CD4-positive, alpha-beta T cell treated with Interleukin-4 for 4 hours (primary cell): ENCODE measurements around the gene GAREM1.
"Not testable (repeated sequence)": the region's sequence is repeated elsewhere in the genome, so short reads cannot be mapped to it uniquely, and the experiment has no call there.

Source experiments
- DNase-seq: peaks from one replicate; pipeline ENCODE4 v3.0.0-alpha.2; 2020

Gene GAREM1

DNA sequence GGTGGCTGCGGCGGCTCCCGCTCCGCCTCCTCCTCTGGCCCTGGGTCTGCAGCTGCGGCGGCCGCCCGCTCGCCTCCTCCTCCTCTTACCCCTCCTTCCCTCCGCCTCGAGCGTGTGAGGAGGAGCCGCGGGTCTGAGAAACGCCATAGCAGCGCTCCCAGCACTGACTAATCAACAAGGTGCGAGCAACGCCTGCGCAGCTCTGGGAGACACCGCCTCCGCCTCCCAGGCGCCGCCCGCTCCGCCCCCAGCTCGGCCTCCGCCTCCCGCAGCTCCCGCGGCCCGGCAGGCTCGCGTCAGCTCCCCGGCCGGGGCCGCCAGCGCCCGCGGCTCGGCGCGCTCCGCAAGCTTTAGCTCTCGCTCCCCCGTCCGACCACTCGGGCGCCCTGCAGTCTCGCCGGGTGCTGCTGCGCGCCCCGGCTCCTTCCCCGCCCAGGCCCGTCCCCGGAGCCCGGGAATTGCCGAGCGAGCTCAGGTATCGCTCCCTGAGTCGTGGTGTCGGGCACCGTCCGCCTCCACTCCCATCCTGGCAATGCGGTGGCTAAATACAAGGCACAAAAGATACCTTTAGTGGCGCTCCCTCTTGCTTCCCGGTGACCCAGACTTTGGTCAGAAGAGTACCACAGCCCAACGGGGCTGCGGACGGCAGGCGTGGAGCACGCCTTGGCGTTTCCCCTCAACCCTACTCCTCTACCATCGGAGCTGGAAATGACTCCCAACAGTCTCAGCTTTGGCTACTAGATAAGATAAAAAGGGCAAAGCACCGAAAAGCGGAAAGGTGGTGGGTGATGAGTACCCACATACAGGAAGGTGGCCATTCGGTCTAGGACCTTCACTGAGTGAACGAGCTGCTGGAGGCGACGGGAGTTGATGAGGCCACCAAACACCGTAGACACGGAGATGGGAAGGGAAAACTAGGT lies at the start of gene GAREM1:
TSS of gene GAREM1 (minus strand) at position 169 of the 920 bp plus-strand sequence. CDS start 454 bp downstream, outside the sequence.
- DNase-seq, result peak; percentile 78

DNA sequence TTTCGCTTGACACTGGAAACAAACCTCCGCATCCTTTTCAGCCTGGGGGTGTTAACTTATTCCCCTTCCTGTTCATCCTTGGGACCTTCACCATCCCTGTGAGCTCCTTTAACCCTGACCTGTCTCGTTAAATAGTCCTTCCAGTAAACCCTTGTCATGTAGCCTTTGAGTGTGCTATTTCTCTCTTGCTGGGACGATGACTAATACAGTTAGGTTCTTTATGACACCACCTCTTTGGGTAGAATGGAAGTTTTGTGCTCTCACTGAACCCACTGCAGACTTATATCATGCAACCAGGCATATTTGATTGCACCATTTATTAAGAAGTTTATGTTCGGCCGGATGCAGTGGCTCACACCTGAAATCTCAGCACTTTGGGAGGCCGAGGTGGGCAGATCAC lies 40.5 kb upstream of the GAREM1 start:
- no peak for DNase-seq

DNA sequence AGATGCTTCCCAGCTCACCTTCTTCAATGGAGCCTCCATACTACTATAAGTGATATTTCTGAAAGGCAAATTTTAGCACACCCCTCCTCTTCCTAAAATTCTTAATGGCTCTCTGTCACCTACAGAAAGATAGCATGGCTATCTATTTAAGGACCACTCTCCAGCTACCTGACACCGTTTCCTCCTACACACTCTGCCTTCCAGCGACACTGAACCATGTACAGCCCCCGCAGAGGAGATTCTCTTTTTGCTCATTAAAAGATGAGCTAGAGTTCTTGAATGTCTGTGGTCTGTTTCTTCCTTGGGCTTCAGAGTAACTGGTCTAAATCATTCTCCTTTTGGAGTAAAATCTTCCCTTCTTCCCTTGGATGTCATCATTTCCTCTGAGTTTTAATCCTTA lies 38.4 kb upstream of the GAREM1 start:
- no peak for DNase-seq

DNA sequence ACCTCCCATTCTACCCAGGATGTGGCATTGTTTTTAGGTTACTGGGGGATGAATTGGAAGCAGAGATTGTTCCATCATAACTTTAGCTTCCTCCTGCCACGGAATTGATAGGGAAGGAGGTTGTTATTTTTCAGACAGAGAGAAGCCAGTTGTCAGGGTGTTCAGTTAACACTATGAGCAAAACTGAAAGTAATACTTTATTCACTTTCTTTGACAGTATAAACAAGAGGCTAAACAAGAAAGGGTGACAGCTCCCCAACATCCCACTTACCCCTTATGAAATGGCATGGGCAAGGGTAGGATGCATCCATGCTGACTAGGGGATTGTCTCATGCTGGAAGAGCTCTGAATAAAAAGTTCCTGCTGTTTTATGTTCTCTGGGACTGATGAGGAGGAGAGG lies 36.4 kb upstream of the GAREM1 start:
- DNase-seq, result no peak

DNA sequence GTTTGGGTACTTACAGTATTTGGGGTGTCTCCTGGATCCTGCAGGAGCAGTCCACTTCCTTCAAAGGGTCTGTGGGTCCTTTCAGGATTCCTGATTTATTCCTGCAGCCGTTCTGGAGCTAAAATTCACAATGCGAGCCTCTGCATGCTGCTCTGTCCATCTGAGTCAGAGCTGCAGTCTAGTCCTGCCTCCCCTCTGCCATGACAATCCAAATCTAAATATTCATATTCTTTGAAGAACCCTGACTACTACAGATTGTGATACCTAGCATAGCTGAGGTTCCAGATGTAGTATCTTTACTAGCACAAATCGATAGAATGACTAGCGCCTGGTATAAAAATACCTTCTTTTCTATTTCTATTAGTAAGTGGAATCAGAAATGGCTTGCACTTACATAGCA lies 31.3 kb upstream of the GAREM1 start:
- no peak for DNase-seq

DNA sequence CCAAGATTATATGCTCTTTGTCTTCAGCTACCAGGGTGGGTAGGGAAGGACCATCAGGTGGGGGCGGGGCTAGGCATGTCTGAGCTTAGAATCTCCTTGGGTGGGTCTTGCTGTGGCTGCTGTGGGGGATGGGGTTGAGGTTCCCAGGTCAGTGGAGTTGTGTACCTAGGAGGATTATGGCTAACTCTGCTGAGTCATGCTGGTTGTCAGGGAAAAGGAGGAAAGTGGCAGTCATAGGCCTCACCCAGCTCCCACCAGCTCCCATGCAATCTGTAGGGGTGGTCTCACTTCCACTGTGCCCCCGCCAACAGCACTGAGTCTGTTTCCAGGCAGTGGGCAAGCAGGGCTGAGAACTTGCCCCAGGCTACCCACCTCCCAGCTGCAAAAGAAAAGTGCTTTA lies 30.6 kb upstream of the GAREM1 start:
- DNase-seq, result not testable (repeated sequence)

DNA sequence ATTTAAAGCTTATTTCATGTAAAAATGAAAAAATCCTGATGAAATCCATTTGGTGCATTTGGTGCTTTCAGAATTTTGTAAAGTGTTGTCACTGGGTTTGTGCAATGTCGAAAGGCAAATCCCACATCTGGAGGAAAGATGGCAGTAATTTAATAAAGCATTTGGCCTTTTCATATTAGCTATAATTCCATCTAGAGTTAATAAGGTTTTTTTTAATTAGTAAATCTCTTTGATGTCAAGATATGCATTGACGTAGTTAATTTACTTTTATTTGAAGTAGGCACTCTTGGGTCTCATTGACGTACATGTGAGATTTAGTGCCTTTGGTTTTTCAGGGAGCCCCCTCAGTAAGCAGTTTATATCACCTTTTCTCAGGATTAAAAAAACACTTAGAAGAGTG lies 12.3 kb upstream of the GAREM1 start:
- DNase-seq, result no peak

DNA sequence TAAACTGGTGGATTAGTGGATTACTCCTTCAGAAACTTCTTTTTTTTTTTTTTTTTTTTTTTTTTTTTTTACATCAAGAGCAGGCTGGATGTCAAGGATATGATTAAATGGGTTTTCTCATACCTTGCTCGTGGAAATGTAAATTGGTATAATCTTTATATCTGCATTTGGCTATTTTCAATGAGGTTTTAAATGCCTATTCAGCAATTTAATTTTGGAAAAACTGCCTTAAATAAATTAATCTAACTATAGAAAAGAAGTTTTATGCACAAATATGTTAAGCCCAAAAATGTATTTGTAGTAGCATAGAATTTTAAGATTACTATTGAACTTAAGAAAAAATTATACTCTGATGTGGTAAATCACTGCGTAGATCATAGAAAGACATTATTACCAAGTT lies 11.4 kb upstream of the GAREM1 start:
- DNase-seq, result no peak

DNA sequence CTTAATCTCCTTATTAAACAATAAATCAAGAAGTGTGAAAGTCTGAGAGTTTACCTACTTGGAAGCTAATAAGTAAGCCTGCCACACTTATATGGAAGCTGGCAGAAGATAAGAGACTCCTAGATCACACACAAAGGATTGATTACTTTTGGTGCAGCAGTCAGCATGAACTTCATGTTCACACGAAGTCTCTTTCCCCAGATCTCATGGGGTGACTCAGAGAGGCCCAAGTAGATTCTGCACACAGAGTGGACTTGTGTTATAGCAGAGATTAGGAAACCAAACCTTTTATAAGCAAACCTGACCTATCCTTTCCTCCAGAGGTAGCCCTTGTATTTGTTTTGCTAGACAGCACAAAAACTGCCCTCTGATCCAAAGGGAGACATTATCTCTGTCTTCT lies 9.9 kb upstream of the GAREM1 start:
- DNase-seq, result no peak

DNA sequence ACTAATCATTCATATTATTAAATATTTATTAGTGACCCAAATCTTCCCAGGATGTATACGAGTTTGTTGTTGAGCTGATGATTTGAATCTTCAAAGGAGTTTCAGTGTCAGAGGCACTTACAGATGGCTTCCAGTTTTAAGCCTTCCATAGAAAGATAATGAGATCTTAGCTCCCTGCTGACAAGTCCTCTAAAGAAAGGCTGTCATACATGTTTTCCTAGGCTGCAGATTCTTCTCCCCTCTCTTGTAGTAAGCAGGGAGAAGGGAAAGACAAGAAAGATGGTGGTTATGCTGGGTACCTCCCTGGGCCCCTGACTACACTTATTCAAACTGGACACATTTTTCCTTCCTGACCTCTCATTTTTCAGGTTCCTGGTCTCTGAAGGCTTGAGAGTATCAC lies 8.1 kb upstream of the GAREM1 start:
- DNase-seq, result no peak

DNA sequence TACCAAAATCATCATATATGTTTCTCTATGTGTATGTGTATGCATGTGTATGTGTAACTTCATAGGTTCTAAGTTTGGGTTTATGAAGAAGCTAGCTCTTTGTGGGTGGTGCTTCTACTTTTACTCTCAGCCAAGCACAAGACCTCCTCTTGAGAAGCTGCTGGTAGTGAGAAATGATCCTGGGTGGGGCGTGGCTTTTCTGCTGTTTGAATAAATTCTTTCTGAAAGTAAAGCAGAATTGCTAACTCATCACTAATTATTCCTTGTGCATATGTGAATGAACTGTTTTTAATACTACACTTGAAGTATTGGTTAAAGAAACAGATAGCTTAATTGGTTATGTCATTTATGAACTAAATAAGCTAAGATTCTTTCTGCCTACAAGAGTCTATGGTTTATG lies 7.6 kb upstream of the GAREM1 start:
- DNase-seq, result no peak

DNA sequence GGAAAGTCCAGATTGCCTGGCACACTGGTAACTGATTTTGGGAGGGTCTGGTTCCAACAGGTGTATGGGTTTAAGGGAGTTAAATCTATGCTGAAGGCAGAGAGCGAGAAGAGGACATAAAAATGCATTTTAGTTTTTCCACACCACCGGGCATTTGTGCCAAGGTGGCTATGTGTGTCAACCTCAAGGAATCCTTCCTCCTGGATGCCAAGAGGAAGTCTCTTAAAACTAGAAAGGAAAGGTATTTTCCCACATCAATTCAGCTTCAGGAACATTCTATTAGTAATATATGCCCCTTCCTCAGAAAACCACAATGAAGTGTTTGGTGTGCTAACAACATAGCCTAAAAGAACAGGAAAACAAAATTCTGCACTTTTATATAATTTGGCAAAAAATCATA lies 5.4 kb upstream of the GAREM1 start:
- no peak for DNase-seq

DNA sequence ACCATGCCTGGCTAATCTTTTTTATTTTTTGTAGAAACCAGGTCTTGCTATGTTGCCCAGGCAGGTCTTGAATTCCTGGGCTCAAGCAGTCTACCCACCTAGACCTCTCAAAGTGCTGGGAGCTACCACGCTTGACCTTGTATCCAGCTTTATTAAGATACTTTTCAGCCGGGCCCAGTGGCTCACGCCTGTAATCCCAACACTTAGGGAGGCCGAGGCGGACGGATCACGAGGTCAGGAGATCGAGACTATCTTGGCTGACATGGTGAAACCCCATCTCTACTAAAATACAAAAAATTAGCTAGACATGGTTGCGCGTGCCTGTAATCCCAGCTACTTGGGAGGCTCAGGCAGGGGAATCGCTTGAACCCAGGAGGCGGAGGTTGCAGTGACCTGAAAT lies 4.4 kb upstream of the GAREM1 start:
- not testable (repeated sequence) for DNase-seq

DNA sequence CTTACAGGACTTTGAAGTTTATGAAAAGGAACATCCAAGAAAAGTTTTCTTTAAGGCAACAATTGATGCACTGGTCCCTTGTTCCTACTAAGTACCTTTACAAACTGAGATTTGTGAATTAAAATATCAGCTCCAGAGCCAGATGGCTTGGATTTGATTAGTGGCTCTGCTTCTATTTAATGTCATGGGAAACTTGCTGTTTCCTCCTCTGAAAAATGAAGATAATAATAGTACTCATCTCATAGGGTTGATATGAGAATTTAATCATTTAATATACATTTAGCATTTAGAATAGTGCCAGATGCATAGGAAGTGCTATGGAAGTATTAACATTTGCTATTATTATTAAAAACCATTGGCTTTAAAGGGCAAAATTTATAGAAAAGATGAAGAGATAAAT lies 2.6 kb upstream of the GAREM1 start:
- no peak for DNase-seq

DNA sequence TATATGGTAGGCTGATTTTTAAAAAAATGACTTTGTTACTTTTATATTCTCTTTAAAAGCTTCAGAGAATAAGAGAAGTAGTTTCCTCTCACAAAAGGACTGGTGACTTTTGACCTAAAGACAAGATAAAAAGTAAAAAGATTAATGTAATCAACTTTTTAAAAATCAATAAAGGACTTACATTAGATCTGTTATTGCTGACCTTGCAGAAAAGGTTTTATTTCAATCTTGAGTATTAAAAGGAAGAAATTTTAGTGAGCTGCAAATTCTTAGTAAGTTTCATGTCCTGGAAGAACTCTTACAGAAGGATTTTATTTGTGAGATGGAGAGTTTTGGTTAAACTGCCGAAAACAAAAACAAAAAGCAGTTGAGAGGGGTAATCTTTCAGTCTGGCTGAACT lies 2.2 kb upstream of the GAREM1 start:
- DNase-seq, result no peak

DNA sequence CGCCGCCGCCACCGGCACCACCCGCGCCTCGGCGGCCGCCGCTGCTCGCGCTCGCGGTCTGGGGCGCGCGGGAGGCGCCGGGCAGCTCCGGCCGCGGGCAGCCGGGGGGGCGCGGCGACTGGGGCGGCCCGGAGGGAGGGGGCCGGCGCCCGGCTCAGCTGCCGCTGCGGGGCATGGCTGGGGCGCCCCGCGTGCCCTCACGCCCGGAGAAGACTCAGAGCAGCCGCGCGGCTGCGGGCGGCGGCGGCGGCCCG lies 295 bp downstream of the GAREM1 start:
- no peak for DNase-seq

DNA sequence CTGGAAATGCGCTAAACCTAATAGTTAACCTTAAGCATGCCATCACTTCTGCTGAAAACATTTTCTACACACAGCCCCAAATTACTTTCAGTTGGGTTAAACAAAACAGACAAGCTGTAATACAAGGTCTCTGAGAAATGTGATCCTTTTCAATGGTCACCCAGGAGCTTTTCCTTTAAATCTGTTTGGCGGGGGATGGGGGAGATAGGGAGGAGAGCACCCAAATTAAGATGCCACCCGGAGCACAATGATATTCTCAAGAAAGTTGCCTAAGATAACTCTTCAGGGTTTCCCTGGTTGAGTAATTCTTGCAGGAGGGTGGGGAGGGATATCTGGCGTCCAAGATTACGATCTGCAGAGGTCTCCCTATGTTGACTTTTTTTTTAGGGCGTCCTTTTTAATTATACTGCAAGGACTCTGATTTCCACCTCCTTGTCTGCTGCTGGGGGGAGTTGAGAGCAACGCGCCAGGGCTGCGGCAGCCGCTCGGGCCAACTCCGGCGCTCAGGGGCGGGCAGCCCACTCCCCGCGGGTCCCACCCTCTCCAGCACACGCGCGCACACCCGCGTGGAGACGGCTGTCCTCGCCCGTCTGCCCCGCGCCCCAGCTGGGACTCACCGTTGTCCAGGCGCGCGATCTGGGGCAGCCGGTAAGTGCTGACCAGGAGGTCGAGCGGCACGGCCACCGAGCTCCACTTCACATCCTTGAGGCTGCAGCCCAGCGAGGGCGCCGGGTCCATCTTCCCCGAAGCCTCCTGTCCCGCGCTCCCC lies 807 bp downstream of the GAREM1 start:
- no peak for DNase-seq

DNA sequence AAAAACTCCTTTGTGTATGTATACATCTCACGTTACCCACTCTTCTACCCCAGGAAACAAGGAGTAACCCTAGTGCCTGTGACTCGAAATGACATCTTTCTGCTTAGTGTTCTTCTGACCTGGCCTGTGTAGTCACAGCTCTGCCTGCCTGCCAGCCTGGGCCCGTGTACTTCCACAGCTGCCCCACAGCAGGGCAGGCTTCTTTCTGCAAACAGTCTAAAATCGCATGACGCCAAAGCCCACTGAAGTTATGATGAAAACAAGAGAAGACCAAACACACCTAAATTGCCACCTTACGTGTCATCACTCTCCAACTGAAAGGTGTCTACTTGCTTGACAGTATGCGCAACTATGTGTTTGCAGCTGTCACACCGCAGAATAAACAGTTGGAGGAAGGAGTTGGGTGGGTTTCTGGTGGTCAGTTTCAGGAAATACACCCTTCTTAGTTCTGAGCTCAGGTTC lies 1.5 kb downstream of the GAREM1 start:
- no peak for DNase-seq

DNA sequence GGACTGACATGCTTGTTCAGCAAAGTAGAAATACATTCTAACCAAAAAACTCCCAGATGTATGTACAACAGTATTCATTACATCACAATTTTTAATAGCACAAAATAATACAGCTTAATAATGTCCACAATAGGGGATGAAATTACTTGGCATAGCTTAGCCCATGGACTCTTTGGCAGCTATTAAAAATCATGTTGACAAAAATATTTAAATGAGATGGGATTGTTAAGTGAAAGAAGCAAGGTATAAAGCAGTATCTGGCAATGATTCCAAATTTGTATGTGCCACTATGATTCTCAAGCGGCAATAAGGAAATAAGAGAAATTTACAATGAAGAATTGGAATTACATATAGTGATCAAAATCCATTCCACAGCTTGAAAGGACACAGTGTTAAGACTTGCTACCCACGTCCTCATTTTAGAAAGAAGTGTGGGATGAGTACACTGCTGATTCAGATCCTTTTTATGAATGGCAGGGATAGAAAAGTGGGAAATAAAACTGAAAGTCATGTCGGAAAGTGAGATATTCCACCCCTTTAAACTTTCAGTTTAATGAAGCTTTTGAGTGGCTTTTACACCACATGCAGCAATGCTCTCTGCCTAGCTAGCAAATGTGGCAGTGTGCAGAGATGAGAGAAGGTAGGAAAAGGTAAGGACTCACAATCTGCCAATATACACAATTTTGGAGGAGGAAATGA lies 2.4 kb downstream of the GAREM1 start:
- DNase-seq, result no peak

DNA sequence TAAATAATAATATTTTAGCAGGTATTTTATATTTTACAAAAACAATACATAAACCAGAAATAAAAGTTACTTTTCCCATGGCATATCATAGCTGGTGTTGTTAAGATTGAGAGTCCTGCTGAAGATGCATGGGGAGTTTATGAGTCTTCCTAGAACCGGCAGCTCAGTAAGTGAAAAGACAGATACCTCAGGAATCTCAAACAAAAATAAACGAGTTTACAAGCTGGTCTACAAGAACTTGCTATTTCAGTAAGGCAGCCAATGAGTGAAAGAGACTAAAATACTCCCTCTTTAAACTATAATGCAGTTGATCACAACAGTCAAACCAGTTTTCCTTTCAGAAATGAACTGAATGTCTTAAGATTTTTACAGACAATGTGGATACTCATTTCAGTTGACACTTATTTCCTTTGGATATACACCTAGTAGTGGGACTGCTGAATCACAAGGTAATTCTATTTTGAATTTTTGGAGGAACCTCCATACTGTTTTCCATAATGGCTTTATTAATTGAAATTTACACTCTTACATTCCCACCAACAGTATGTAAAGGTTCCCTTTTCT lies 8.9 kb downstream of the GAREM1 start:
- no peak for DNase-seq

DNA sequence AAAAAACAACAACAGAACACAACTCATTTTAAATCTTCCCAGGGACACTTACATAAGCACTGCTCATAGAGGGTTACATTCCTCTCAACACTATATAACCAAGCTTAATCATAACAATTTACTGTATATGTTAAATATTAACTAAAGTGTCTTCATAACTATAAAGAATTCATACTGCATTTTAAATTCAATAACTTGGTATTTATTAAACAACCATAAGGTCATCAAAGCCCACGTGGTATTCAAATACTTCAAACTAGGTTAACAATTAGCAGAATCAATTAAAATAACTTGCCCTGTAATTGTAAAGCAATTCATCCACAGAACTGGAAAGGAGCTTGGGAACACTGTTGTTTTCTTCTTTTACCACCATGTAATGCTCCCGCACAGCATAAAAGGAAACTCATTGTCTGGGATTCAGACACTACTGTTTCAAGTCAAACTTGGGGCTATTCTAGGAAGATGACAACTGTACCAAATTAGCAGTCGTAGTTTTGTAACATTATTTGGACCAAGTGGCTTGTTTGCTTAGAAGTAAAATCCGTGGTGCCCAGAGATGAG lies 10.4 kb downstream of the GAREM1 start:
- DNase-seq, result no peak

DNA sequence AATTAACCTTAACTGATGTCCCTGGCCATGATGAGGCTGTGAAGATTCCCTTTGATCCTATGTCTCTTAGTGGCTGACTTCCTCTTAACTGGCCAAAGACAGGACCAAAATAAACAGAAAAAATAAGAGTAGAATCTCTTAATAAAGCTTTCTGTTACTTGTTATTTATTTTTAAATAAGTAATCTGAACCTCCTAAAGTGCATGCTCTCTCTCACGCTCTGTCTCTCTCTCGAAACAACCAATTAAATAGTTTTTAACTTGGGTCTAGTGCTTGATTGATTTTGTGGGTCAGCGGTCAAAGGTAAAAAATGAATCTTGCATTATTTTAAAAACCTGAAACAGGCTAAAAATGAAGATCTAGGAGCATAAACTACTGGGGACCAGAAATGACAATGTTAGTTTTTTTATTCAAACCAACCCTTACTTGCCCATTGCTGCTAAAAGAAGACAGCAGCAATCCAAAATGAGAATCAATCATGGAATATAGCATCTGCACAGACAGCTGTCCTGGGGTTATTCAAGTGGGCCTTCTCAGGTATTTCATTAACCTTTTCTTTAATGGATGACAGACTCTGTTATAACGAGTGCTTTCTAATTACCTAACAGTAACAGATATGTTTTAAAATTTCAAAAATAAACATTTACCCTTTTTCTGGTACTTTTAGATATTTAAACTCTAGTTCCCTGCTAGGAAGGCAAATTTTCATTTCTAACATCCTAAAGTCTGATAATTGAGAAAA lies 11.2 kb downstream of the GAREM1 start:
- DNase-seq, result no peak
